ENCODE results near the gene GLYATL2. TPM values are rescaled to one million over a fixed set of nuclear protein-coding genes. Genes with fewer than 3 reads are reported as not detected.

Gene GLYATL2
- total RNA-seq, 1 experiment from 2014 or later = not detected

GRCh38 chr11:58807343-58807742 lies 37.2 kb downstream of the GLYATL2 start:
- CTCF ChIA-PET = no interaction called here
- in situ Hi-C loops (cut with HindIII; ENCODE audit: low pct_unique_long_range_greater_than_20kb, low sequenced_read_pairs) = no loop called here

GRCh38 chr11:58805065-58805464 lies 39.4 kb downstream of the GLYATL2 start:
- no peak for TF ChIP-seq SIN3A (IDR thresholded peaks at IDR 0.05; ENCODE audit: borderline replicate concordance, insufficient read depth, low read depth, low read length)
- TF ChIP-seq CTCF (IDR thresholded peaks at IDR 0.05) = no peak
- TF ChIP-seq TCF7L2 (IDR thresholded peaks at IDR 0.05; ENCODE audit: low read depth, low read length) = no peak
- TF ChIP-seq POLR2AphosphoS5 (IDR thresholded peaks at IDR 0.05; ENCODE audit: low read depth, low read length) = no peak
- no peak for TF ChIP-seq REST (IDR thresholded peaks at IDR 0.05; ENCODE audit: insufficient read depth in 1 of 2, low read depth in 2 of 2, low read length in 1 of 2)
- Histone ChIP-seq H3K27ac (ENCODE audit: low read length) (no peak overlapping the region), H3K4me1 (ENCODE audit: control insufficient read depth, insufficient read depth, low read length) (no peaks in the 10 kb centered on the region), H3K9me3 (ENCODE audit: control insufficient read depth, insufficient read depth, low read depth, low read length) (no peaks in the 10 kb centered on the region), H3K36me3 (ENCODE audit: control insufficient read depth, insufficient read depth, low read length) (no peaks in the 10 kb centered on the region), H3K4me3 (ENCODE audit: low read depth in 2 of 2, low read length in 2 of 2) (no peak overlapping the region), H3K27me3 (ENCODE audit: control insufficient read depth, insufficient read depth, low read length) (no peaks in the 10 kb centered on the region)
- DNase-seq (ENCODE audit: low read depth, low spot score) (no peak), ATAC-seq (no peak)
- BruUV-seq (replicated peaks) = no TSS peak
- intact Hi-C loops (cut with micrococcal nuclease; ENCODE audit: unreplicated experiment) (no loop called here), in situ Hi-C loops (cut with HindIII; ENCODE audit: low pct_unique_long_range_greater_than_20kb, low sequenced_read_pairs) (no loop called here)
- ChIA-PET POLR2A (no interaction called here), CTCF (no interaction called here)

More at GRCh38 chr11:58807343-58807742, 37.2 kb downstream of the GLYATL2 start:
- POLR2A ChIA-PET = no interaction called here
- ATAC-seq (no peak), DNase-seq (ENCODE audit: low read depth, low spot score) (no peak)
- no peaks in the 10 kb centered on the region for H3K4me1 ChIP-seq (ENCODE audit: control insufficient read depth, insufficient read depth, low read length)
- no peak overlapping the region for H3K27ac ChIP-seq (ENCODE audit: low read length)
- H3K27me3 ChIP-seq (ENCODE audit: control insufficient read depth, insufficient read depth, low read length) = no peaks in the 10 kb centered on the region
- BruUV-seq (replicated peaks) = no TSS peak
- intact Hi-C loops (cut with micrococcal nuclease; ENCODE audit: unreplicated experiment) = no loop called here
- H3K36me3 ChIP-seq (ENCODE audit: control insufficient read depth, insufficient read depth, low read length) = no peaks in the 10 kb centered on the region
- TF ChIP-seq REST (IDR thresholded peaks at IDR 0.05; ENCODE audit: insufficient read depth in 1 of 2, low read depth in 2 of 2, low read length in 1 of 2) (no peak), POLR2AphosphoS5 (IDR thresholded peaks at IDR 0.05; ENCODE audit: low read depth, low read length) (no peak), CTCF (IDR thresholded peaks at IDR 0.05) (no peak), TCF7L2 (IDR thresholded peaks at IDR 0.05; ENCODE audit: low read depth, low read length) (no peak), SIN3A (IDR thresholded peaks at IDR 0.05; ENCODE audit: borderline replicate concordance, insufficient read depth, low read depth, low read length) (no peak)
- H3K9me3 ChIP-seq (ENCODE audit: control insufficient read depth, insufficient read depth, low read depth, low read length) = no peaks in the 10 kb centered on the region
- no peak overlapping the region for H3K4me3 ChIP-seq (ENCODE audit: low read depth in 2 of 2, low read length in 2 of 2)
